HepG2 (cell line): ENCODE measurements around the gene CTTNBP2NL. TPM values are rescaled to one million over a fixed set of nuclear protein-coding genes. Genes with fewer than 3 reads are reported as not detected.

Source experiments
- BRD4 ChIP-seq: sonication (generic); formaldehyde crosslinking; IDR thresholded peaks from 2 replicates; pipeline ENCODE4 v1.4.0; 2020; ENCODE audit warnings: missing genetic modification reagents
- CBX5 ChIP-seq: sonication (generic); formaldehyde crosslinking; IDR thresholded peaks from 2 replicates; pipeline ENCODE4 v1.4.0; 2020; ENCODE audit warnings: missing genetic modification reagents, borderline replicate concordance
- CCAR2 ChIP-seq: fragments of 200-400 bp; formaldehyde crosslinking; optimal IDR thresholded peaks from 2 replicates; pipeline ENCODE3; 2018; ENCODE audit warnings: low read depth, mild to moderate bottlenecking, low read length, moderate library complexity
- CEBPG ChIP-seq: IDR thresholded peaks from 2 replicates; pipeline ENCODE4 v1.6.1; 2016
- EZH2 ChIP-seq: conservative IDR thresholded peaks from 2 replicates; pipeline ENCODE4 v1.6.1; 2012; ENCODE audit warnings: mild to moderate bottlenecking, low read depth, low read length, moderate library complexity
- HDAC2 ChIP-seq: sonication (generic); formaldehyde crosslinking; IDR thresholded peaks from 2 replicates; pipeline ENCODE4 v1.4.0; 2020; ENCODE audit warnings: missing genetic modification reagents
- HINFP ChIP-seq: sonication (generic); formaldehyde crosslinking; IDR thresholded peaks from 2 replicates; pipeline ENCODE4 v1.4.0; 2020; ENCODE audit warnings: low read depth, mild to moderate bottlenecking, missing genetic modification reagents
- MAFF ChIP-seq: IDR thresholded peaks from 2 replicates; pipeline ENCODE4 v1.6.1; 2011; ENCODE audit warnings: low read depth, low read length, improper control_type of control experiment
- MED8 ChIP-seq: sonication (generic); formaldehyde crosslinking; IDR thresholded peaks from 2 replicates; pipeline ENCODE4 v1.8.1; 2023; ENCODE audit warnings: mild to moderate bottlenecking, missing genetic modification reagents; ENCODE audit not compliant: insufficient replicate concordance
- NCOA5 ChIP-seq: sonication (generic); formaldehyde crosslinking; IDR thresholded peaks from 2 replicates; pipeline ENCODE4 v1.4.0; 2020; ENCODE audit warnings: missing genetic modification reagents
- NFYC ChIP-seq: IDR thresholded peaks from 2 replicates; pipeline ENCODE4 v1.6.1; 2016; ENCODE audit warnings: missing genetic modification reagents, missing compliant biosample characterization
- ONECUT2 ChIP-seq: sonication (generic); formaldehyde crosslinking; IDR thresholded peaks from 2 replicates; pipeline ENCODE4 v1.4.0; 2020; ENCODE audit warnings: missing genetic modification reagents
- SMAD9 ChIP-seq: sonication (generic); formaldehyde crosslinking; IDR thresholded peaks from 2 replicates; pipeline ENCODE4 v1.5.1; 2020; ENCODE audit warnings: mild to moderate bottlenecking, missing genetic modification reagents
- SMC3 ChIP-seq: IDR thresholded peaks from 2 replicates; pipeline ENCODE4 v1.6.1; 2011; ENCODE audit warnings: low read length, improper control_type of control experiment
- TEAD3 ChIP-seq: optimal IDR thresholded peaks from 2 replicates; pipeline ENCODE3; 2016; ENCODE audit warnings: borderline replicate concordance
- TFDP1 ChIP-seq: IDR thresholded peaks from 2 replicates; pipeline ENCODE4 v1.6.1; 2016; ENCODE audit warnings: missing compliant biosample characterization, missing genetic modification reagents, borderline replicate concordance
- THYN1 ChIP-seq: sonication (generic); formaldehyde crosslinking; IDR thresholded peaks from 2 replicates; pipeline ENCODE4 v1.8.1; 2023; ENCODE audit warnings: low read depth, mild to moderate bottlenecking, moderate library complexity, missing genetic modification reagents, borderline replicate concordance
- U2AF2 ChIP-seq: fragments of 200-400 bp; formaldehyde crosslinking; IDR thresholded peaks from 2 replicates; pipeline ENCODE4 v1.6.1; 2017; ENCODE audit warnings: low read depth, mild to moderate bottlenecking, low read length
- ZBTB42 ChIP-seq: sonication (generic); formaldehyde crosslinking; IDR thresholded peaks from 2 replicates; pipeline ENCODE4 v1.5.0; 2020; ENCODE audit warnings: mild to moderate bottlenecking, missing genetic modification reagents
- ZMYM4 ChIP-seq: sonication (generic); formaldehyde crosslinking; IDR thresholded peaks from 2 replicates; pipeline ENCODE4 v1.8.1; 2023; ENCODE audit warnings: mild to moderate bottlenecking, missing genetic modification reagents
- ZNF615 ChIP-seq: sonication (generic); formaldehyde crosslinking; IDR thresholded peaks from 2 replicates; pipeline ENCODE4 v1.5.0; 2020; ENCODE audit warnings: mild to moderate bottlenecking, missing genetic modification reagents, borderline replicate concordance
- ZNF629 ChIP-seq: sonication (generic); formaldehyde crosslinking; conservative IDR thresholded peaks from 2 replicates; pipeline ENCODE4 v1.5.0; 2020; ENCODE audit warnings: missing genetic modification reagents
- ZNF850 ChIP-seq: sonication (generic); formaldehyde crosslinking; conservative IDR thresholded peaks from 2 replicates; pipeline ENCODE4 v1.9.0; 2021; ENCODE audit warnings: mild to moderate bottlenecking, missing genetic modification reagents
- polyA plus RNA-seq, 8 experiments: library from polyadenylated mRNA; depleted of rRNA in 3 of 8; stranded (reverse) in 7 of 8; unstranded in 1 of 8; fragments of >200 nt; fragmentation: Illumina TruSeq in 4 of 8; extraction: Trizol in 4 of 8; gene quantifications; 2 replicates each; pipeline versions ENCODE4 v1.2.1 to v1.2.3, GENCODE V29; 2011 to 2016; ENCODE audit warnings: low read depth in 4 of 8, missing spikeins in 1 of 8, mixed read lengths in 1 of 8; ENCODE audit not compliant: insufficient read depth in 1 of 8
- total RNA-seq, 5 experiments: library from RNA; depleted of rRNA; stranded (reverse); fragments of >200 nt; fragmentation: Illumina TruSeq; extraction: Trizol; gene quantifications; 2 replicates each; pipeline ENCODE4 v1.2.3, GENCODE V29; 2016; ENCODE audit warnings: low read depth in 1 of 5
- TF ChIP-seq, protein P1 (sequence below): sonication (generic); formaldehyde crosslinking; IDR thresholded peaks from 2 replicates; pipeline ENCODE4 v1.8.0; 2022; ENCODE audit warnings: mild to moderate bottlenecking, missing genetic modification reagents; ENCODE audit not compliant: insufficient replicate concordance
- TF ChIP-seq, protein P2 (sequence below): IDR thresholded peaks from 2 replicates; pipeline ENCODE4 v1.6.1; 2016; ENCODE audit warnings: low read depth

CTTNBP2NL gene
- total and polyA plus RNA-seq, 2 of the 13 experiments (the other 11 are each of a cell fraction or from before 2014, with no cell fraction given) = 2.1 to 4.1 TPM

DNA sequence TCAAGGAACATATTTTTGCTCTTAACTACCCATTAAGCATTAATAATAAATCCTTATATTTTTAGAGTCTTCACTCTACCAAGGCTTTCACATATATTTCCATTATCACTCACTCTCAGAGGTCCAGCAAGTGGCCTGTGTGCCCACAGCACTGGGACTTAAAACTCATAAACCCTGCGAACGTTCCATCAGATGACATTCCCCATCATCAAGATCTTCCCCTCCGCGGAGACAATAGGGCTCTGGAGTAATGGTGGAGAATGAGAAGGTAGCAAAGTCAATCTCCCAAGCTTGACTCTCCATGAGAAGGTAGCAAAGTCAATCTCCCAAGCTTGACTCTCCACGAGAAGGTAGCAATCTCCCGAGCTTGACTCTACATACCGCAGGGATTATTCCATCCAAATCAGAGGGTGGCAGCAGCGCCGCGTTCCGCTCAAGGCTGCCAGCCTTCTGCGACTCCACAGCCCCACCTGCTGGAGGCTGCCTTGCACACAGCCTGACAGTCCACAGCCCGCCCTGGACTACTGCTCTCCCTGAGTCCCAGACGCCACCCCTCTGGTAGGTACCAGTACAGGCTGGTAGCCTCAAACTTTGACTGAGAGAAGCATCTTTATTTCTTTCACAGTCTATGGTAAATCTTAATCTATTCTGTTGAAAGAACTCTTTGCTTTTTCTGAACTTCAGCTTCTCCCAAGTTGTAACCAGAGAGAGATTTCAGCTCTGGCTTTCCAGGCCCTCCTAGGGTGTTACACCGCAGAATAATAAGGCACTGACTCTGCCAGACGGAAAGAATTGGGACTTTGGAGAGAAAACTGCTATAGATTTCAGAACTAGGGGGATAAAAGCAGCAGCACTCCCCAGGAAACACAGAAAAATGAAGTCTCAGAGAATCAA, 26.4 kb upstream of the CTTNBP2NL start (continued):
- TF ChIP-seq SMC3 (peak; percentile 44; the same call in 1 of the 2 replicates), EZH2 (no peak), NCOA5 (CRISPR knock-in tag) (no peak), CBX5 (no peak), ZNF615 (no peak), CCAR2 (no peak), HDAC2 (no peak), HINFP (CRISPR knock-in tag) (no peak), TEAD3 (peak; percentile 84), MAFF (no peak), ZNF629 (no peak), MED8 (CRISPR knock-in tag) (no peak), ZNF850 (CRISPR knock-in tag) (no peak), TFDP1 (CRISPR knock-in tag) (no peak), THYN1 (no peak), U2AF2 (no peak), BRD4 (CRISPR knock-in tag) (no peak), SMAD9 (CRISPR knock-in tag) (no peak), NFYC (no peak), ONECUT2 (CRISPR knock-in tag) (no peak), ZBTB42 (CRISPR knock-in tag) (no peak), ZMYM4 (CRISPR knock-in tag) (no peak), CEBPG (no peak)
- TF ChIP-seq, protein P1, sequence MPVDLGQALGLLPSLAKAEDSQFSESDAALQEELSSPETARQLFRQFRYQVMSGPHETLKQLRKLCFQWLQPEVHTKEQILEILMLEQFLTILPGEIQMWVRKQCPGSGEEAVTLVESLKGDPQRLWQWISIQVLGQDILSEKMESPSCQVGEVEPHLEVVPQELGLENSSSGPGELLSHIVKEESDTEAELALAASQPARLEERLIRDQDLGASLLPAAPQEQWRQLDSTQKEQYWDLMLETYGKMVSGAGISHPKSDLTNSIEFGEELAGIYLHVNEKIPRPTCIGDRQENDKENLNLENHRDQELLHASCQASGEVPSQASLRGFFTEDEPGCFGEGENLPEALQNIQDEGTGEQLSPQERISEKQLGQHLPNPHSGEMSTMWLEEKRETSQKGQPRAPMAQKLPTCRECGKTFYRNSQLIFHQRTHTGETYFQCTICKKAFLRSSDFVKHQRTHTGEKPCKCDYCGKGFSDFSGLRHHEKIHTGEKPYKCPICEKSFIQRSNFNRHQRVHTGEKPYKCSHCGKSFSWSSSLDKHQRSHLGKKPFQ (CRISPR knock-in tag) = no peak
- TF ChIP-seq, protein P2, sequence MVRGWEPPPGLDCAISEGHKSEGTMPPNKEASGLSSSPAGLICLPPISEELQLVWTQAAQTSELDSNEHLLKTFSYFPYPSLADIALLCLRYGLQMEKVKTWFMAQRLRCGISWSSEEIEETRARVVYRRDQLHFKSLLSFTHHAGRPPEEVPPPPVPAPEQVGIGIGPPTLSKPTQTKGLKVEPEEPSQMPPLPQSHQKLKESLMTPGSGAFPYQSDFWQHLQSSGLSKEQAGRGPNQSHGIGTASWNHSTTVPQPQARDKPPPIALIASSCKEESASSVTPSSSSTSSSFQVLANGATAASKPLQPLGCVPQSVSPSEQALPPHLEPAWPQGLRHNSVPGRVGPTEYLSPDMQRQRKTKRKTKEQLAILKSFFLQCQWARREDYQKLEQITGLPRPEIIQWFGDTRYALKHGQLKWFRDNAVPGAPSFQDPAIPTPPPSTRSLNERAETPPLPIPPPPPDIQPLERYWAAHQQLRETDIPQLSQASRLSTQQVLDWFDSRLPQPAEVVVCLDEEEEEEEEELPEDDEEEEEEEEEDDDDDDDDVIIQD (CRISPR knock-in tag) = no peak
